ENCODE results near the gene DMC1. TPM values are rescaled to one million over a fixed set of nuclear protein-coding genes. Genes with fewer than 3 reads are reported as not detected.

DMC1 gene
- total and polyA plus RNA-seq, 2 donors (not counting 3 experiments of a cell fraction or from before 2014, with no cell fraction given) = 0.22 to 0.91 TPM

DNA sequence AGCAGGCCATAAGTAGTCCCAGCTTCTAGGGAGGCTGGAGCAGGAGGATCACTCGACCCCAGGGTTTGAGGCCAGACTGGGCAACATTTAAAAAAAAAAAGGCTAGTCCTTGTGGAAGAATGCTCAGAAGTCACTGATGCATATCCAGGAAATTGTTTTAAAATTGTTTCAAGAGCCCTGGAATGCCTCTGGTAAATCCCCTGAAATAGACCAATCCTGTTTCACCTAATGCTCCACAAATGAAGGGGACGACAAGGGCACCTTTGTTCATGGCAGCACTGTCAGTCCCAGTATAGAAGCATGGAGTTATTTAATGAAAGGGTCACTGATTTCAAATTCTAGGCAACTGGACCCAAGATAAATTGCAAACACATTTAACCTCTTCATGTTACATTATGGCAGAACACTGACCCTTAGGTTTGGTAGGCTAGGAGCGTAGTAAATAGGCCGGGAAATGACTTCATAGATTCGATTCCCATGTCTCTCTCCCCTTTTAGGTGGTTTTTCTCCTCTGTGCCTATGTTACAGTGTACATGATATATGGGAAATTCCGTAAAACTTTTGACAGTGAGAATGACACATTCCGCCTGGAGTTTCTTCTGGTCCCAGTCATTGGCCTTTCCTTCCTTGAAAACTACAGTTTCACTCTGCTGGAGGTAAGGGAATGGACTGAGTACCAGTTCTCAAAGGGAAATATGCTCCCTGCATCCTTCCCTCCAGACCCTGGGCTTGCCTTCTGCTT lies 90.7 kb downstream of the DMC1 start:
- TF ChIP-seq POLR2AphosphoS5 (IDR thresholded peaks at IDR 0.05; ENCODE audit: insufficient read depth, low read depth, low read length) = peak; percentile 46
- TF ChIP-seq, protein P1, sequence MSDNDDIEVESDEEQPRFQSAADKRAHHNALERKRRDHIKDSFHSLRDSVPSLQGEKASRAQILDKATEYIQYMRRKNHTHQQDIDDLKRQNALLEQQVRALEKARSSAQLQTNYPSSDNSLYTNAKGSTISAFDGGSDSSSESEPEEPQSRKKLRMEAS (IDR thresholded peaks at IDR 0.05; ENCODE audit: insufficient read depth, insufficient read length) = no peak
- Histone ChIP-seq H3K4me2 (ENCODE audit: insufficient read depth, low read length) (no peak overlapping the region), H3K9me3 (replicated peaks; ENCODE audit: control insufficient read depth, insufficient read depth, low read length) (no peaks in the 10 kb centered on the region), H3K9me1 (replicated peaks; ENCODE audit: control insufficient read depth, extremely low read depth, insufficient read depth, low read length) (no peaks in the 10 kb centered on the region), H4K20me1 (replicated peaks; ENCODE audit: control insufficient read depth, extremely low read depth, insufficient read depth, low read length) (no peaks in the 10 kb centered on the region), H3K36me3 (ENCODE audit: control insufficient read depth in 2 of 2, extremely low read depth in 1 of 2, insufficient read depth in 2 of 2, low read length in 2 of 2) (peaks cover 28 to 32% of the 10 kb centered on the region in 2 experiments), H3K4me3 (replicated peaks in 1 of 3; ENCODE audit: insufficient read depth in 1 of 3, low read depth in 1 of 3, low read length in 3 of 3) (no peak overlapping the region), H3K4me1 (ENCODE audit: control insufficient read depth, extremely low read depth, insufficient read depth, low read length) (no peaks in the 10 kb centered on the region), H3K79me2 (ENCODE audit: control insufficient read depth, insufficient read depth, low read length) (no peaks in the 10 kb centered on the region), H2AFZ (ENCODE audit: low read depth, low read length) (no peak overlapping the region), H3K27ac (ENCODE audit: insufficient read depth, low read depth, low read length) (no peak overlapping the region), H3K9ac (replicated peaks; ENCODE audit: extremely low read depth, insufficient read depth, low read length) (no peak overlapping the region), H3K27me3 (ENCODE audit: control insufficient read depth in 2 of 2, insufficient read depth in 2 of 2, low read length in 2 of 2) (no peaks in the 10 kb centered on the region)
- no TSS peak for BruUV-seq (replicated peaks)
- dilution Hi-C loops (cut with MboI; ENCODE audit: extremely low pct_ligation_motif_present, low sequenced_read_pairs) (no loop called here), intact Hi-C loops (cut with micrococcal nuclease) (loop anchor here (5.0 kb wide), 1 partner anchor 427 kb away; no protein-coding TSS in a partner anchor)
- DNase-seq (ENCODE audit: low read depth, low spot score) = no peak
- CTCF ChIA-PET = interaction anchor here (0.5 to 1.5 kb wide), 2 partner anchors 31 to 427 kb away, joined by 3 to 5 read pairs; no protein-coding TSS in a partner anchor
- FAIRE-seq = no peak
- POLR2A ChIA-PET = no interaction called here

DNA sequence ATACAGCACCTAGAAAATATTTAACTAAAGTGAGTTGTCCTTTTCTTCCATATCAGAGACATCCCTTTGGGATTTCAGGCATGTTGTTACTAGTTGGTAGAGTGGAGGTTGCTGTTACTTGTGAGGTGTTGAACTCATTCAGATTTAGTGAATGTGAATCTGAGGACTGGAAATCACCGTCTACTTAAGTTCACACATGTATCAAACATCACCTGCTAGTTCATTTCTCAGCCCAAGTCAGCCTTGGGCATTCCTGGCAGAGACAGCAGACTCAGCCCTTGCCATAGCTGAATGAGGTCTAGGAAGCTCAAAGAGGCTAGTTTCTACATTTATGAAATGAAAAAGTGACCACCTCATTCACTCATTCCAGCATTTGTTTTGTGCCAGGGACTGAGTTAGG lies 92.4 kb downstream of the DMC1 start:
- no peaks in the 10 kb centered on the region for H4K20me1 ChIP-seq (replicated peaks; ENCODE audit: control insufficient read depth, extremely low read depth, insufficient read depth, low read length)
- H3K79me2 ChIP-seq (ENCODE audit: control insufficient read depth, insufficient read depth, low read length) = no peaks in the 10 kb centered on the region
- no peak for DNase-seq (ENCODE audit: low read depth, low spot score)
- intact Hi-C loops (cut with micrococcal nuclease) (loop anchor here (5.0 kb wide), 1 partner anchor 425 kb away; no protein-coding TSS in a partner anchor), dilution Hi-C loops (cut with MboI; ENCODE audit: extremely low pct_ligation_motif_present, low sequenced_read_pairs) (no loop called here)
- peaks cover 14 to 17% of the 10 kb centered on the region in 2 experiments for H3K36me3 ChIP-seq (ENCODE audit: control insufficient read depth in 2 of 2, extremely low read depth in 1 of 2, insufficient read depth in 2 of 2, low read length in 2 of 2)
- no peak overlapping the region for H3K27ac ChIP-seq (ENCODE audit: insufficient read depth, low read depth, low read length)
- no peak overlapping the region for H2AFZ ChIP-seq (ENCODE audit: low read depth, low read length)
- no peak for FAIRE-seq
- BruUV-seq (replicated peaks) = no TSS peak
- no peak for TF ChIP-seq EZH2 (IDR thresholded peaks at IDR 0.05; ENCODE audit: borderline replicate concordance, low read depth, low read length, severe bottlenecking)
- no peak for TF ChIP-seq POLR2A (IDR thresholded peaks at IDR 0.05; ENCODE audit: low read depth, low read length)
- TF ChIP-seq POLR2AphosphoS5 (IDR thresholded peaks at IDR 0.05; ENCODE audit: insufficient read depth, low read depth, low read length) = no peak
- no peak for TF ChIP-seq FOS (IDR thresholded peaks at IDR 0.05; ENCODE audit: borderline replicate concordance, insufficient read depth, low read length)
- TF ChIP-seq, protein P2, sequence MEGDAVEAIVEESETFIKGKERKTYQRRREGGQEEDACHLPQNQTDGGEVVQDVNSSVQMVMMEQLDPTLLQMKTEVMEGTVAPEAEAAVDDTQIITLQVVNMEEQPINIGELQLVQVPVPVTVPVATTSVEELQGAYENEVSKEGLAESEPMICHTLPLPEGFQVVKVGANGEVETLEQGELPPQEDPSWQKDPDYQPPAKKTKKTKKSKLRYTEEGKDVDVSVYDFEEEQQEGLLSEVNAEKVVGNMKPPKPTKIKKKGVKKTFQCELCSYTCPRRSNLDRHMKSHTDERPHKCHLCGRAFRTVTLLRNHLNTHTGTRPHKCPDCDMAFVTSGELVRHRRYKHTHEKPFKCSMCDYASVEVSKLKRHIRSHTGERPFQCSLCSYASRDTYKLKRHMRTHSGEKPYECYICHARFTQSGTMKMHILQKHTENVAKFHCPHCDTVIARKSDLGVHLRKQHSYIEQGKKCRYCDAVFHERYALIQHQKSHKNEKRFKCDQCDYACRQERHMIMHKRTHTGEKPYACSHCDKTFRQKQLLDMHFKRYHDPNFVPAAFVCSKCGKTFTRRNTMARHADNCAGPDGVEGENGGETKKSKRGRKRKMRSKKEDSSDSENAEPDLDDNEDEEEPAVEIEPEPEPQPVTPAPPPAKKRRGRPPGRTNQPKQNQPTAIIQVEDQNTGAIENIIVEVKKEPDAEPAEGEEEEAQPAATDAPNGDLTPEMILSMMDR (IDR thresholded peaks at IDR 0.05; ENCODE audit: extremely low read depth in 1 of 2, insufficient read depth in 1 of 2, low read depth in 1 of 2, low read length in 2 of 2) = no peak
- no peak for TF ChIP-seq JUN (IDR thresholded peaks at IDR 0.05; ENCODE audit: borderline replicate concordance, insufficient read depth, insufficient read length, low read depth)
- no peak for TF ChIP-seq MYC (IDR thresholded peaks at IDR 0.05; ENCODE audit: low read depth, low read length)
- TF ChIP-seq, protein P1 (IDR thresholded peaks at IDR 0.05; ENCODE audit: insufficient read depth, insufficient read length) = no peak
- no peak for TF ChIP-seq GATA2 (IDR thresholded peaks at IDR 0.05; ENCODE audit: insufficient read depth, insufficient read length, low read depth, low read length)
- no peaks in the 10 kb centered on the region for H3K9me1 ChIP-seq (replicated peaks; ENCODE audit: control insufficient read depth, extremely low read depth, insufficient read depth, low read length)
- H3K4me2 ChIP-seq (ENCODE audit: insufficient read depth, low read length) = no peak overlapping the region
- CTCF ChIA-PET = interaction anchor here (0.7 kb wide), 1 partner anchor 9 kb away, joined by 3 read pairs; the partner anchor contains the start of gene KDELR3
- no peaks in the 10 kb centered on the region for H3K27me3 ChIP-seq (ENCODE audit: control insufficient read depth in 2 of 2, insufficient read depth in 2 of 2, low read length in 2 of 2)
- no peak overlapping the region for H3K9ac ChIP-seq (replicated peaks; ENCODE audit: extremely low read depth, insufficient read depth, low read length)
- H3K9me3 ChIP-seq (replicated peaks; ENCODE audit: control insufficient read depth, insufficient read depth, low read length) = no peaks in the 10 kb centered on the region
- no peak overlapping the region for H3K4me3 ChIP-seq (replicated peaks in 1 of 3; ENCODE audit: insufficient read depth in 1 of 3, low read depth in 1 of 3, low read length in 3 of 3)
- POLR2A ChIA-PET = no interaction called here
- H3K4me1 ChIP-seq (ENCODE audit: control insufficient read depth, extremely low read depth, insufficient read depth, low read length) = no peaks in the 10 kb centered on the region

Data from endothelial cell of umbilical vein (primary cell).